GM23338 (cell line): ENCODE measurements around the gene GOSR1. TPM values are rescaled to one million over a fixed set of nuclear protein-coding genes. Genes with fewer than 3 reads are reported as not detected.
A peak's percentile ranks its signal among the peaks of the same experiment; 100 is the strongest.

Experiments
- ATAC-seq: fragments of 200-7000 bp; cut with Tn5 transposase; 3 replicates; pipeline ENCODE4 v1.9.1; 2020
- DNase-seq: peaks from one replicate; pipeline ENCODE4 v3.0.0-alpha.2; 2015; ENCODE audit warnings: low spot score
- H2AFZ ChIP-seq: fragments of 200-600 bp; sonication (generic); 2 replicates; pipeline ENCODE4 v1.8.0; 2016; ENCODE audit warnings: antibody characterized with exemption, mild to moderate bottlenecking, moderate library complexity
- H3F3A ChIP-seq: fragments of 200-600 bp; sonication (generic); replicated peaks from 2 replicates; pipeline ENCODE4 v1.8.0; 2017; ENCODE audit warnings: antibody characterized with exemption, mixed run types, low read depth
- H3K27ac ChIP-seq: fragments of 200-600 bp; sonication (generic); 2 replicates; pipeline ENCODE4 v1.6.1; 2016; ENCODE audit warnings: low read depth
- H3K27me3 ChIP-seq: fragments of 200-600 bp; sonication (generic); 2 replicates; pipeline ENCODE4 v1.8.0; 2016; ENCODE audit warnings: mild to moderate bottlenecking, mixed run types, moderate library complexity; ENCODE audit not compliant: insufficient read depth
- H3K36me3 ChIP-seq: fragments of 200-600 bp; sonication (generic); 2 replicates; pipeline ENCODE4 v1.8.0; 2016; ENCODE audit warnings: mild to moderate bottlenecking; ENCODE audit not compliant: insufficient read depth
- H3K4me1 ChIP-seq: fragments of 200-600 bp; sonication (generic); 2 replicates; pipeline ENCODE4 v1.8.0; 2016; ENCODE audit warnings: mild to moderate bottlenecking, moderate library complexity; ENCODE audit not compliant: insufficient read depth
- H3K4me2 ChIP-seq: fragments of 200-600 bp; sonication (generic); 2 replicates; pipeline ENCODE4 v1.7.1; 2017; ENCODE audit warnings: mixed run types
- H3K4me3 ChIP-seq: fragments of 200-600 bp; sonication (generic); 2 replicates; pipeline ENCODE4 v1.6.1; 2016; ENCODE audit warnings: mixed run types
- H3K79me2 ChIP-seq: fragments of 200-600 bp; sonication (generic); replicated peaks from 2 replicates; pipeline ENCODE4 v1.8.0; 2017; ENCODE audit warnings: mild to moderate bottlenecking; ENCODE audit not compliant: insufficient read depth
- H3K9me2 ChIP-seq: fragments of 200-600 bp; sonication (generic); 2 replicates; pipeline ENCODE4 v1.8.0; 2017; ENCODE audit not compliant: insufficient read depth
- H4K20me1 ChIP-seq: fragments of 200-600 bp; sonication (generic); replicated peaks from 2 replicates; pipeline ENCODE4 v1.8.0; 2017; ENCODE audit warnings: mild to moderate bottlenecking; ENCODE audit not compliant: insufficient read depth
- H3K27ac Mint-ChIP-seq: 2 replicates; pipeline ENCODE4 v1.8.0; 2020; ENCODE audit warnings: inconsistent platforms, mild to moderate bottlenecking, moderate library complexity, mixed read lengths
- H3K27me3 Mint-ChIP-seq: 3 replicates; pipeline ENCODE4 v1.8.0; 2022; ENCODE audit warnings: low read depth, mild to moderate bottlenecking, moderate library complexity, mixed read lengths, inconsistent platforms; ENCODE audit not compliant: insufficient read depth, poor library complexity
- H3K36me3 Mint-ChIP-seq: 3 replicates; pipeline ENCODE4 v1.8.0; 2021; ENCODE audit warnings: low read depth, mild to moderate bottlenecking, inconsistent platforms, moderate library complexity, mixed read lengths
- H3K4me1 Mint-ChIP-seq: 3 replicates; pipeline ENCODE4 v1.8.0; 2020; ENCODE audit warnings: mild to moderate bottlenecking, inconsistent platforms, mixed read lengths
- H3K4me3 Mint-ChIP-seq: 3 replicates; pipeline ENCODE4 v1.8.0; 2021; ENCODE audit warnings: moderate library complexity, mild to moderate bottlenecking, inconsistent platforms, mixed read lengths
- H3K9me3 Mint-ChIP-seq: 3 replicates; pipeline ENCODE4 v1.8.0; 2020; ENCODE audit warnings: moderate library complexity, mild to moderate bottlenecking, inconsistent platforms, mixed read lengths
- CTCF ChIP-seq, 2 experiments: fragments of 200-600 bp in 1 of 2; sonication (generic) in 1 of 2; conservative IDR thresholded peaks; 2 replicates each; pipeline versions ENCODE4 v1.5.1 to v1.6.1; 2016 to 2017; ENCODE audit warnings: antibody characterized with exemption in 2 of 2, low read depth in 2 of 2, mild to moderate bottlenecking in 2 of 2, moderate library complexity in 1 of 2
- ETS1 ChIP-seq: IDR thresholded peaks from 2 replicates; pipeline ENCODE4 v1.6.1; 2016; ENCODE audit warnings: antibody characterized with exemption
- EZH2 ChIP-seq: fragments of 200-600 bp; sonication (generic); IDR thresholded peaks from one replicate; pipeline ENCODE4 v1.8.0; 2017; ENCODE audit warnings: antibody characterized with exemption, mild to moderate bottlenecking, low read depth; ENCODE audit not compliant: unreplicated experiment
- EZH2phosphoT487 ChIP-seq: fragments of 200-600 bp; sonication (generic); IDR thresholded peaks from one replicate; pipeline ENCODE4 v1.8.1; 2018; ENCODE audit warnings: antibody characterized with exemption; ENCODE audit not compliant: unreplicated experiment
- NANOG ChIP-seq: IDR thresholded peaks from 2 replicates; pipeline ENCODE4 v1.6.1; 2016; ENCODE audit warnings: antibody characterized with exemption, borderline replicate concordance
- ZNF462 ChIP-seq: fragments of 250-450 bp; sonication (Bioruptor Pico); IDR thresholded peaks from 2 replicates; pipeline ENCODE4 v1.5.0; 2020; ENCODE audit warnings: mild to moderate bottlenecking, moderate library complexity
- polyA plus RNA-seq: library from polyadenylated mRNA; unstranded; fragments of >200 nt; fragmentation: Nextera tagmentation; extraction: Ambion mirVana; gene quantifications from 2 replicates; pipeline ENCODE4 v1.2.1, GENCODE V29; 2016
- total RNA-seq: library from RNA; depleted of rRNA; stranded (reverse); fragments of >200 nt; shearing (Covaris generic); gene quantifications from 2 replicates; pipeline ENCODE4 v1.2.3, GENCODE V29; 2014

GOSR1 gene
- total and polyA plus RNA-seq, 2 experiments from 2014 or later = 33.4 to 74.1 TPM

- no peak for TF ChIP-seq ZNF462 (CRISPR knock-in tag)
- no peak for TF ChIP-seq EZH2phosphoT487
Measured at GRCh38 chr17:30475206-30475605, 2.0 kb upstream of the GOSR1 start (continued).

GRCh38 chr17:30476726-30477082, 504 bp upstream of the GOSR1 start:
- Histone ChIP-seq H4K20me1 (no peaks in the 10 kb centered on the region; the same call in 1 of the 2 replicates), H3K27ac (no peak overlapping the region), H3K36me3 (no peaks in the 10 kb centered on the region; the same call in 1 of the 2 replicates), H2AFZ (peak overlapping the region; percentile 80), H3F3A (0 out of 2 replicates have a peak, but pooled peaks cover 3% of the 10 kb centered on the region), H3K4me1 (no peaks in the 10 kb centered on the region), H3K4me3 (peak overlapping the region; percentile 82), H3K79me2 (peaks cover 27% of the 10 kb centered on the region), H3K27me3 (no peaks in the 10 kb centered on the region), H3K4me2 (peak overlapping the region; percentile 72), H3K9me2 (no peaks in the 10 kb centered on the region)
- H3K27ac Mint-ChIP-seq = peak overlapping the region; percentile 97
- peak overlapping the region; percentile 96 for H3K4me3 Mint-ChIP-seq
- peaks cover 12% of the 10 kb centered on the region for H3K36me3 Mint-ChIP-seq
- no peaks in the 10 kb centered on the region for H3K9me3 Mint-ChIP-seq
- ATAC-seq (peak; percentile 72), DNase-seq (peak; percentile 58)
- peaks cover 4% of the 10 kb centered on the region for H3K27me3 Mint-ChIP-seq
- H3K4me1 Mint-ChIP-seq = peaks cover 12% of the 10 kb centered on the region; the same call in 2 of the 3 replicates
- TF ChIP-seq CTCF (conservative IDR thresholded peaks at IDR 0.05; ENCODE audit: low read depth in 2 of 2) (no peak), EZH2 (no peak), ZNF462 (CRISPR knock-in tag) (no peak), ETS1 (no peak), NANOG (no peak)
